GM18511 (cell line): ENCODE results near the gene NOTCH1.
A peak's percentile ranks its signal among the peaks of the same experiment; 100 is the strongest.

Source experiments
- ATAC-seq: cut with Tn5 transposase; IDR thresholded peaks from one replicate; pipeline ENCODE4 v1.9.1; 2021; ENCODE audit warnings: mild to moderate bottlenecking, moderate library complexity; ENCODE audit not compliant: unreplicated experiment

Gene NOTCH1

GRCh38 chr9:136487672-136488071, 58.2 kb downstream of the NOTCH1 start:
- ATAC-seq, result no peak

GRCh38 chr9:136486823-136487620, 58.8 kb downstream of the NOTCH1 start:
- no peak for ATAC-seq

GRCh38 chr9:136486131-136486530, 59.7 kb downstream of the NOTCH1 start:
- ATAC-seq, result no peak

- ATAC-seq, result no peak
These were observed 60.5 kb downstream of the NOTCH1 start for GRCh38 chr9:136485049-136486045.

GRCh38 chr9:136484153-136485048, 61.4 kb downstream of the NOTCH1 start:
- ATAC-seq, result no peak

GRCh38 chr9:136483589-136484152, 62.2 kb downstream of the NOTCH1 start:
- peak; percentile 70 for ATAC-seq

- peak; percentile 64 for ATAC-seq
These were observed 62.9 kb downstream of the NOTCH1 start, which contains the start of gene SEC16A for GRCh38 chr9:136482793-136483588. SEC16A (minus strand) TSS chr9:136483040; CDS start chr9:136477615, 5,425 bp downstream.

- no peak for ATAC-seq
These were observed 63.6 kb downstream of the NOTCH1 start for GRCh38 chr9:136482046-136482792.

- ATAC-seq, result no peak
These were observed 64.3 kb downstream of the NOTCH1 start for GRCh38 chr9:136481558-136481957.

GRCh38 chr9:136476369-136477150, 69.3 kb downstream of the NOTCH1 start:
- no peak for ATAC-seq

- ATAC-seq, result no peak
These were observed 70.6 kb downstream of the NOTCH1 start for GRCh38 chr9:136474974-136475865.

GRCh38 chr9:136474021-136474640, 71.7 kb downstream of the NOTCH1 start:
- ATAC-seq, result no peak

GRCh38 chr9:136473354-136473721, 72.5 kb downstream of the NOTCH1 start:
- no peak for ATAC-seq

- ATAC-seq, result no peak
These were observed 73.1 kb downstream of the NOTCH1 start for GRCh38 chr9:136472640-136473353.

- ATAC-seq, result no peak
These were observed 73.9 kb downstream of the NOTCH1 start for GRCh38 chr9:136471802-136472487.
